ENCODE measurements around the gene SLC2A9. TPM values are rescaled to one million over a fixed set of nuclear protein-coding genes. Genes with fewer than 3 reads are reported as not detected.

Gene SLC2A9
- total and polyA plus RNA-seq, 2 of the 13 experiments (the other 11 are each of a cell fraction or from before 2014, with no cell fraction given) = 36.2 to 42.3 TPM

- TF ChIP-seq ZBTB14 (CRISPR knock-in tag; IDR thresholded peaks at IDR 0.05) = no peak
These were observed 104.4 kb downstream of the SLC2A9 start (continued) for GRCh38 chr4:9916937-9917336.

GRCh38 chr4:9916346-9916745, 105.0 kb downstream of the SLC2A9 start:
- in situ Hi-C loops (cut with HindIII; ENCODE audit: extremely low pct_ligation_motif_present, low pct_unique_long_range_greater_than_20kb) = no loop called here
- intact Hi-C loops (cut with micrococcal nuclease; ENCODE audit: unreplicated experiment) = no loop called here
- H4K20me1 ChIP-seq (ENCODE audit: insufficient read depth, low read length) = no peaks in the 10 kb centered on the region
- H3K4me2 ChIP-seq (ENCODE audit: low read depth, low read length) = no peak overlapping the region
- H3K9me3 ChIP-seq (ENCODE audit: low read length) = no peaks in the 10 kb centered on the region
- H2AFZ ChIP-seq (ENCODE audit: low read length) = no peak overlapping the region
- H3K4me1 ChIP-seq (ENCODE audit: insufficient read depth, low read length) = no peaks in the 10 kb centered on the region
- no peak overlapping the region for H3K9ac ChIP-seq (ENCODE audit: insufficient read depth, low read depth, low read length)
- ATAC-seq (no peak), DNase-seq (ENCODE audit: low spot score) (no peak), FAIRE-seq (no peak)
- H3K36me3 ChIP-seq (replicated peaks in 1 of 2; ENCODE audit: control insufficient read depth in 1 of 2, insufficient read depth in 2 of 2, low read length in 2 of 2) = peaks cover 33 to 85% of the 10 kb centered on the region in 2 experiments
- no peak overlapping the region for H3K4me3 ChIP-seq (replicated peaks in 1 of 3; ENCODE audit: insufficient read depth in 1 of 3, low read depth in 2 of 3, low read length in 3 of 3)
- no peaks in the 10 kb centered on the region for H3K27me3 ChIP-seq (ENCODE audit: control insufficient read depth in 1 of 2, insufficient read depth in 2 of 2, low read length in 2 of 2)
- TF ChIP-seq JUND (CRISPR knock-in tag; IDR thresholded peaks at IDR 0.05) (no peak), HDAC2 (CRISPR knock-in tag; IDR thresholded peaks at IDR 0.05) (no peak), FOXA3 (CRISPR knock-in tag; IDR thresholded peaks at IDR 0.05) (no peak), BHLHE40 (IDR thresholded peaks at IDR 0.05; ENCODE audit: low read length) (no peak), PRDM4 (CRISPR knock-in tag; IDR thresholded peaks at IDR 0.05; ENCODE audit: borderline replicate concordance) (no peak), KLF12 (CRISPR knock-in tag; IDR thresholded peaks at IDR 0.05; ENCODE audit: borderline replicate concordance) (no peak), ZNF629 (CRISPR knock-in tag; conservative IDR thresholded peaks at IDR 0.05) (no peak), RFX3 (CRISPR knock-in tag; IDR thresholded peaks at IDR 0.05) (no peak), NFATC3 (CRISPR knock-in tag; IDR thresholded peaks at IDR 0.05) (no peak), TRIM24 (CRISPR knock-in tag; IDR thresholded peaks at IDR 0.05) (no peak), CCAR2 (optimal IDR thresholded peaks at IDR 0.05; ENCODE audit: low read depth, low read length) (no peak), SP5 (CRISPR knock-in tag; IDR thresholded peaks at IDR 0.05; ENCODE audit: borderline replicate concordance, low read depth) (no peak), ZNF451 (CRISPR knock-in tag; IDR thresholded peaks at IDR 0.05) (no peak), DDIT3 (CRISPR knock-in tag; IDR thresholded peaks at IDR 0.05) (no peak), PRPF4 (IDR thresholded peaks at IDR 0.05; ENCODE audit: low read depth, low read length, poor library complexity, severe bottlenecking) (no peak), PPARG (CRISPR knock-in tag; conservative IDR thresholded peaks at IDR 0.05) (no peak), ZNF30 (CRISPR knock-in tag; IDR thresholded peaks at IDR 0.05) (no peak), DMTF1 (CRISPR knock-in tag; IDR thresholded peaks at IDR 0.05) (no peak)
- WGBS (ENCODE audit: low lambda C conversion rate) = 94% methylated on average over 1 of the region's 1 CpG
- BruUV-seq (replicated peaks) = no TSS peak
- H3K79me2 ChIP-seq (ENCODE audit: insufficient read depth, low read length) = no peaks in the 10 kb centered on the region
- ChIA-PET CTCF (ENCODE audit: low intra/inter-chr PET ratio, low total read pairs) (no interaction called here), POLR2A (no interaction called here)
- no peak overlapping the region for H3K27ac ChIP-seq (ENCODE audit: extremely low read length, insufficient read depth, low read length)

Data from HepG2 (cell line).